Fibroblast of lung (primary cell): ENCODE data around the gene TK1. TPM values are rescaled to one million over a fixed set of nuclear protein-coding genes. Genes with fewer than 3 reads are reported as not detected.

Source experiments
- DNase-seq, 2 donors: peaks; one replicate each; pipeline versions ENCODE4 v3.0.0 to v3.0.0-alpha.2; 2010; ENCODE audit warnings: low read depth in 2 of 2
- H2AFZ ChIP-seq: 2 replicates; pipeline ENCODE4 v1.5.1; 2012; ENCODE audit warnings: low read length, control low read depth, inconsistent platforms
- H3K27ac ChIP-seq: 2 replicates; pipeline ENCODE4 v1.5.1; 2011; ENCODE audit warnings: low read length, control low read depth; ENCODE audit not compliant: insufficient read depth
- H3K27me3 ChIP-seq: 2 replicates; pipeline ENCODE4 v1.5.1; 2011; ENCODE audit warnings: mild to moderate bottlenecking, low read length; ENCODE audit not compliant: control insufficient read depth, insufficient read depth
- H3K36me3 ChIP-seq: 2 replicates; pipeline ENCODE4 v1.5.1; 2011; ENCODE audit warnings: low read length; ENCODE audit not compliant: control insufficient read depth, insufficient read depth
- H3K4me1 ChIP-seq: 2 replicates; pipeline ENCODE4 v1.5.1; 2011; ENCODE audit warnings: low read length; ENCODE audit not compliant: control insufficient read depth, insufficient read depth; ENCODE audit errors: extremely low read depth
- H3K4me2 ChIP-seq: 2 replicates; pipeline ENCODE4 v1.5.1; 2011; ENCODE audit warnings: low read length, control low read depth; ENCODE audit not compliant: insufficient read depth; ENCODE audit errors: extremely low read depth
- H3K4me3 ChIP-seq, 4 experiments: fragments of 200-600 bp in 1 of 4; sonication (generic) in 1 of 4; replicated peaks in 1 of 4; 2 replicates each; pipeline ENCODE4 v1.5.1; 2011 to 2016; ENCODE audit warnings: low read length in 4 of 4, low read depth in 3 of 4, mild to moderate bottlenecking in 3 of 4, control low read depth in 2 of 4, inconsistent platforms in 1 of 4, mixed read lengths in 1 of 4; ENCODE audit not compliant: insufficient read depth in 1 of 4; ENCODE audit errors: control extremely low read depth in 1 of 4
- H3K79me2 ChIP-seq: 2 replicates; pipeline ENCODE4 v1.5.1; 2012; ENCODE audit warnings: mild to moderate bottlenecking, low read length, inconsistent platforms; ENCODE audit not compliant: control insufficient read depth, insufficient read depth
- H3K9ac ChIP-seq: 2 replicates; pipeline ENCODE4 v1.5.1; 2011; ENCODE audit warnings: mild to moderate bottlenecking, low read length, control low read depth; ENCODE audit not compliant: insufficient read depth
- H3K9me3 ChIP-seq: 2 replicates; pipeline ENCODE4 v1.5.1; 2012; ENCODE audit warnings: low read depth, low read length; ENCODE audit not compliant: control insufficient read depth, insufficient read depth
- H4K20me1 ChIP-seq: 2 replicates; pipeline ENCODE4 v1.5.1; 2011; ENCODE audit warnings: low read length; ENCODE audit not compliant: control insufficient read depth, insufficient read depth; ENCODE audit errors: extremely low read depth
- CTCF ChIP-seq, 2 donors: IDR thresholded peaks in 1 of 2; conservative IDR thresholded peaks in 1 of 2; 1 replicate in 1 of 2; 2 replicates in 1 of 2; pipeline ENCODE4 v1.5.1; 2011 to 2012; ENCODE audit warnings: low read length in 2 of 2, control low read depth in 1 of 2, inconsistent platforms in 1 of 2, low read depth in 1 of 2, mild to moderate bottlenecking in 1 of 2
- EZH2 ChIP-seq: IDR thresholded peaks from 2 replicates; pipeline ENCODE4 v1.5.1; 2012; ENCODE audit warnings: low read length, control low read depth, mild to moderate bottlenecking; ENCODE audit errors: missing control alignments
- polyA plus RNA-seq, 2 donors: library from polyadenylated mRNA; depleted of rRNA in 1 of 2; stranded (reverse) in 1 of 2; unstranded in 1 of 2; fragments of >200 nt; gene quantifications; 2 replicates each; pipeline ENCODE4 v1.2.1, GENCODE V29; 2011 to 2012; ENCODE audit warnings: missing spikeins in 1 of 2
- total RNA-seq: library from RNA; depleted of rRNA; stranded (reverse); fragments of >200 nt; gene quantifications from 2 replicates; pipeline ENCODE4 v1.2.1, GENCODE V29; 2014

Gene TK1
- total and polyA plus RNA-seq, 2 donors (not counting 1 experiment from before 2014, with no cell fraction given): 40.6 to 69.2 TPM

DNA sequence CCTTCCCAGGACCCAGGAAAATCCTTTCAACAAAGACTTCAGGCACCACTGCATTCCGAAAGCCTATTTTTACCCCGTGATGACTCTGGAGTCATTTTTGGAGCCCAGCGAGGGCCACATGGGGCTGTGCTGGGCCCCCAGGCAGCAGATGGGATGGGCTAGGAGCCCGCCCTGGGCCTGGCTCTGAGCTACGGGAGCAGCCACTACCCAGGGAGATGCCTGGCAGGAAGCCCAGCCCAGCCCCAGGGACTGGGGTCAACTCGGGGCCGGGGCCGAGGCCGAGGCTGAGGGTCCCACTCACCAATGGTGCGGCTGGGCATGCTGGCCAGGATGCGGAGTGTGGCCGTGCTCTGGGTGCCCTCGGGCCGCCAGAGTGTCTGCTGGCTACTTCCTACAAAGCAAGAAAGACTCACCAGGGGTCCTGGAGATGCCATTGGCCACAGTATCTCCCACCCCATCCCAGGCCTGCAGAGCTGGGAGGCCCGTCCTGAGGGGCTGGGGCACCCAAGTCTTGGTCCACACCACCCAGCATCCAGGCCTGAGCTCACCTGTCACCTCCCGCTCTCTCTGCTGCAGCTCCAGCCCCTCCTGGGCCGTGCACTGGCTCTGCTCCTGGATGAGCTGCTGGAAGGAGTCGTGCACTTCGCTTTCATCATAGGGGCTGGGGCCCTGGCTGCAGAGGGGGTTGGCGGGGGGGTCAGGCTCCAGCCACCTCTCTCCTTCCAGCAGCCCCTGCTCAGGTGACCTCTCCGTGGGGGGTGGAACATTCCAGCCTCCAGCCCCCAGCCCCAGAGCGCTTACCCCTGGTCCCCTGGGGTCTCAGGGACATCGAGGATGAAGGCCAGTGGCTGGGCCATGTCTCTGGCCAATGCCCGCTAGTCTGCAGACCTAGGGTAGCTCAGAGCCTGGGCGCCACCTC lies 60.6 kb downstream of the TK1 start:
- Histone ChIP-seq H2AFZ (no peak overlapping the region), H3K9ac (no peak overlapping the region), H3K4me1 (peaks cover 2% of the 10 kb centered on the region), H3K36me3 (no peaks in the 10 kb centered on the region), H3K27ac (no peak overlapping the region), H4K20me1 (no peaks in the 10 kb centered on the region), H3K4me3 (no peak overlapping the region), H3K4me2 (no peak overlapping the region), H3K27me3 (peaks cover 26% of the 10 kb centered on the region), H3K9me3 (no peaks in the 10 kb centered on the region), H3K79me2 (no peaks in the 10 kb centered on the region)
- TF ChIP-seq CTCF (conservative IDR thresholded peaks at IDR 0.05 in 1 of 2, IDR thresholded peaks at IDR 0.05 in 1 of 2; ENCODE audit: low read depth in 1 of 2, low read length in 2 of 2) (no peak), EZH2 (no peak)
- no peak for DNase-seq

DNA sequence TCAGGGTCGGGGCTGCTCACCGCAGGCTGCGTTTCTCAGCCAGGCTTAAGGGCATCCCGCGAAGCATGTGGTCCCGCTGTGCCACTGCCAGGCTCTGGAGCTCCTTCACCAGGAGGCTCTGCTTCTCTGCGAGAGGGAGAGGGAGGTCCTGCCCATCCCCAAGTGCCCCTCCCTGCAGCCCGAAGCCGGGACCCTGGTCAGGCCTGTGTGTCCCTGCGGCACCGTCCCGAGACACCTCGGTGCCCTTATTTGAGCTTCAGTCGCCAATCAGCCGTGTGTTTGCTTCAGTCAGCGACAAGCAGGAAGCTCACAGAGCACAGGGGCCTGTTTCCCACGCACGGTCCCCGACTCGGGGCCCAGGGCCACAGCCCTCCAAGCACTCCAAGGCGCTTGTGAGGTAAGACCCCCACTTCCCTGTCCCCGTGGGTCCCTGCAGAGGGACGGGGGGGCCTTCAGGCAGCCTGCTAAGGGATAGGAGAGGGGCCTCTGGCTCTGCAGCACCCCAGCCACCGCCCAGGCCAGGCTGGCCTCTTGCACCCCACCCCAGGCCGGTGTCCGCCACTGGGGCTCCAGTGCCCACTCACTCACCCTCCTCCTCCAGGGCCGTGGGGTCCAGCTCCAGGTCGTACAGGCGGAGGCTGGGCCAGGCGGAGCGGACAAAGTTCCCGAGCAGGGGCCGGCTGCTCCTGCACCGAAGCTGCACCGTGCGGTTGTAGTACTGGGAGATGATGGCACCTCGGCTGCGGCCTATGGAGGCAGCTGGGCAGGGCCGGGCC lies 61.5 kb downstream of the TK1 start:
- Histone ChIP-seq H3K79me2 (no peaks in the 10 kb centered on the region), H3K4me2 (no peak overlapping the region), H4K20me1 (no peaks in the 10 kb centered on the region), H3K36me3 (no peaks in the 10 kb centered on the region), H2AFZ (no peak overlapping the region), H3K9ac (no peak overlapping the region), H3K27me3 (peaks cover 18% of the 10 kb centered on the region), H3K9me3 (no peaks in the 10 kb centered on the region), H3K27ac (no peak overlapping the region), H3K4me1 (peaks cover 2% of the 10 kb centered on the region), H3K4me3 (no peak overlapping the region)
- no peak for TF ChIP-seq CTCF (conservative IDR thresholded peaks at IDR 0.05 in 1 of 2, IDR thresholded peaks at IDR 0.05 in 1 of 2; ENCODE audit: low read depth in 1 of 2, low read length in 2 of 2)
- TF ChIP-seq EZH2: no peak
- no peak for DNase-seq

GRCh38 chr17:78124836-78125137 lies 62.1 kb downstream of the TK1 start:
- no peak for DNase-seq
- H3K36me3 ChIP-seq: no peaks in the 10 kb centered on the region
- H3K27me3 ChIP-seq: peaks cover 18% of the 10 kb centered on the region
- H3K4me3 ChIP-seq: no peak overlapping the region
- H3K9ac ChIP-seq: no peak overlapping the region
- TF ChIP-seq EZH2 (no peak), CTCF (conservative IDR thresholded peaks at IDR 0.05 in 1 of 2, IDR thresholded peaks at IDR 0.05 in 1 of 2; ENCODE audit: low read depth in 1 of 2, low read length in 2 of 2) (no peak)
- H4K20me1 ChIP-seq: no peaks in the 10 kb centered on the region
- no peak overlapping the region for H2AFZ ChIP-seq
- no peaks in the 10 kb centered on the region for H3K9me3 ChIP-seq
- no peaks in the 10 kb centered on the region for H3K79me2 ChIP-seq
- H3K27ac ChIP-seq: no peak overlapping the region
- H3K4me2 ChIP-seq: no peak overlapping the region
- peaks cover 2% of the 10 kb centered on the region for H3K4me1 ChIP-seq
